MCF 10A (cell line): ENCODE measurements around the gene HOXA6. TPM values are rescaled to one million over a fixed set of nuclear protein-coding genes. Genes with fewer than 3 reads are reported as not detected.

Experiments used
- BruUV-seq: library from RNA; stranded (reverse); fragments of 400-500 nt; replicated peaks from 2 replicates; lab custom pipeline; 2021; lab: Mats Ljungman, UMichigan
- CTCF ChIA-PET: fragments of 300-600 bp; sonication (Branson Sonifier 250); formaldehyde crosslinking; extraction: SDS; loops from one replicate; lab custom pipeline; 2021; ENCODE audit warnings: antibody characterized with exemption, inconsistent platforms; lab: Yijun Ruan, JAX
- POLR2A ChIA-PET: fragments of 300-600, 350-650 bp; sonication (Branson Sonifier 250); formaldehyde crosslinking; extraction: SDS; loops from one replicate; lab custom pipeline; 2020; ENCODE audit warnings: antibody characterized with exemption, inconsistent platforms; lab: Yijun Ruan, JAX
- DNase-seq: peaks from one replicate; pipeline ENCODE4 v3.0.0-alpha.2; 2018; ENCODE audit not compliant: unreplicated experiment
- H3K27ac Mint-ChIP-seq: one replicate; pipeline ENCODE4 v1.8.0; 2022; ENCODE audit warnings: mild to moderate bottlenecking, low read depth, mixed read lengths; ENCODE audit not compliant: unreplicated experiment
- H3K27me3 Mint-ChIP-seq: one replicate; pipeline ENCODE4 v1.8.0; 2022; ENCODE audit warnings: mixed read lengths; ENCODE audit not compliant: insufficient read depth, unreplicated experiment
- H3K36me3 Mint-ChIP-seq: one replicate; pipeline ENCODE4 v1.8.0; 2022; ENCODE audit warnings: mild to moderate bottlenecking, moderate library complexity, mixed read lengths; ENCODE audit not compliant: insufficient read depth, unreplicated experiment
- H3K4me1 Mint-ChIP-seq: one replicate; pipeline ENCODE4 v1.8.0; 2022; ENCODE audit warnings: mixed read lengths; ENCODE audit not compliant: insufficient read depth, unreplicated experiment
- H3K4me3 Mint-ChIP-seq: one replicate; pipeline ENCODE4 v1.8.0; 2022; ENCODE audit warnings: mild to moderate bottlenecking, moderate library complexity, mixed read lengths; ENCODE audit not compliant: unreplicated experiment
- H3K9me3 Mint-ChIP-seq: one replicate; pipeline ENCODE4 v1.8.0; 2022; ENCODE audit warnings: mixed read lengths; ENCODE audit not compliant: unreplicated experiment
- intact Hi-C: fragments of 100-400 bp; cut with micrococcal nuclease; formaldehyde crosslinking; loops from 2 replicates; pipeline ENCODE4 v1.14.1; 2022
- total RNA-seq: library from RNA; stranded (reverse); gene quantifications from 2 replicates; pipeline ENCODE4 v1.2.3, GENCODE V29; 2022
- TF ChIP-seq, protein P1 (sequence below): fragments of 200-600 bp; IDR thresholded peaks from one replicate; pipeline ENCODE4 v1.8.0; 2022; ENCODE audit warnings: antibody characterized with exemption, mild to moderate bottlenecking; ENCODE audit not compliant: unreplicated experiment

Gene HOXA6
- total RNA-seq, 1 experiment from 2014 or later, result 0.96 TPM

DNA sequence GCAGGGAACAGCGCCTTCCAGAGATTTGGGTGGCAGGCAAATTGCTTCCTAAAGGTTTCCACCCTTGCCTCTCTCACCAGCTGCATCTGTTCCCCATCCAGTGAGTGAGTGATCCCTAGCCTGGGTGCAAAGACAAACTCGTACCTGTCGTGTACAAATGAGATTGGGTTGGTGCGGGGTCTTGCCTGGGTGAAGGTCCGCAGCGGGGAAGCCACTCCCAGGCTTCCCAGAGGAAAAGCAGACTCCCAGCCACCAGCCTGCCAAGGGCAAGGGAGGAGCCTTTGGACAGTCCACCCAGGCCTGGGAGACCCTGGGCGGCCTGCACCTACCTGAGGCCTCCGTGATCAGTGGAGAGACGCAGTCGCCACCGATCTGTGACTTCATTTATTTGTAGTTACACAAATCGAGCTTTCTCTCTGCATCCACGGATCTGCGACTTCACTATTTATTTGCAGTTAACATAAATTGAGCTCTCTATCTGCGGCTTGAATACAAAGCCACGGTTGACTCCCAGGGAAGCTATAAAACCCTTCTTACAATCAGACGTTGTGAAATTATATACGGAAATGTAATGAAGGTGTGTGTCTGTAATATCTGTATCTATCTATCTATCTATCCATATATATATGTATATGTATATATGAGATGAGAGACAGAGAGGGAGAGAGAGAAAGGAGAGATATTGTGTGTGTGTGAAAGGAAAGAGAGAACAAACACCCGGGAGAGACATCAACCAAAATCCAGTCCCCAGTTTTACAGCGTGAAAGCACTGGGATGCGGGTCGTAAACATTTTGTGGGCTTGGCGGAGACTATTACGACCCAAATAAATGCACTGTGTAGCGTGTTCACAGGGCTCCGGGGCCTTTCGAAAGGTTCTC is 11.9 kb upstream of the HOXA6 start:
- CTCF ChIA-PET, result interaction anchor here (0.6 to 3.2 kb wide), 8 partner anchors 9 to 826 kb away, joined by 3 to 21 read pairs (median 4); no protein-coding TSS in a partner anchor
- TF ChIP-seq, protein P1, sequence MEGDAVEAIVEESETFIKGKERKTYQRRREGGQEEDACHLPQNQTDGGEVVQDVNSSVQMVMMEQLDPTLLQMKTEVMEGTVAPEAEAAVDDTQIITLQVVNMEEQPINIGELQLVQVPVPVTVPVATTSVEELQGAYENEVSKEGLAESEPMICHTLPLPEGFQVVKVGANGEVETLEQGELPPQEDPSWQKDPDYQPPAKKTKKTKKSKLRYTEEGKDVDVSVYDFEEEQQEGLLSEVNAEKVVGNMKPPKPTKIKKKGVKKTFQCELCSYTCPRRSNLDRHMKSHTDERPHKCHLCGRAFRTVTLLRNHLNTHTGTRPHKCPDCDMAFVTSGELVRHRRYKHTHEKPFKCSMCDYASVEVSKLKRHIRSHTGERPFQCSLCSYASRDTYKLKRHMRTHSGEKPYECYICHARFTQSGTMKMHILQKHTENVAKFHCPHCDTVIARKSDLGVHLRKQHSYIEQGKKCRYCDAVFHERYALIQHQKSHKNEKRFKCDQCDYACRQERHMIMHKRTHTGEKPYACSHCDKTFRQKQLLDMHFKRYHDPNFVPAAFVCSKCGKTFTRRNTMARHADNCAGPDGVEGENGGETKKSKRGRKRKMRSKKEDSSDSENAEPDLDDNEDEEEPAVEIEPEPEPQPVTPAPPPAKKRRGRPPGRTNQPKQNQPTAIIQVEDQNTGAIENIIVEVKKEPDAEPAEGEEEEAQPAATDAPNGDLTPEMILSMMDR, result no peak
- Mint-ChIP-seq H3K9me3 (no peaks in the 10 kb centered on the region), H3K27ac (peak overlapping the region; percentile 43), H3K27me3 (no peaks in the 10 kb centered on the region), H3K4me1 (peaks cover 12% of the 10 kb centered on the region), H3K36me3 (peaks cover 10% of the 10 kb centered on the region), H3K4me3 (peak overlapping the region; percentile 58)
- no peak for DNase-seq
- intact Hi-C loops, result no loop called here
- no TSS peak for BruUV-seq
- POLR2A ChIA-PET, result interaction anchor here (0.9 to 1.0 kb wide), 4 partner anchors 8 to 794 kb away, joined by 3 to 5 read pairs (median 3); no protein-coding TSS in a partner anchor

DNA sequence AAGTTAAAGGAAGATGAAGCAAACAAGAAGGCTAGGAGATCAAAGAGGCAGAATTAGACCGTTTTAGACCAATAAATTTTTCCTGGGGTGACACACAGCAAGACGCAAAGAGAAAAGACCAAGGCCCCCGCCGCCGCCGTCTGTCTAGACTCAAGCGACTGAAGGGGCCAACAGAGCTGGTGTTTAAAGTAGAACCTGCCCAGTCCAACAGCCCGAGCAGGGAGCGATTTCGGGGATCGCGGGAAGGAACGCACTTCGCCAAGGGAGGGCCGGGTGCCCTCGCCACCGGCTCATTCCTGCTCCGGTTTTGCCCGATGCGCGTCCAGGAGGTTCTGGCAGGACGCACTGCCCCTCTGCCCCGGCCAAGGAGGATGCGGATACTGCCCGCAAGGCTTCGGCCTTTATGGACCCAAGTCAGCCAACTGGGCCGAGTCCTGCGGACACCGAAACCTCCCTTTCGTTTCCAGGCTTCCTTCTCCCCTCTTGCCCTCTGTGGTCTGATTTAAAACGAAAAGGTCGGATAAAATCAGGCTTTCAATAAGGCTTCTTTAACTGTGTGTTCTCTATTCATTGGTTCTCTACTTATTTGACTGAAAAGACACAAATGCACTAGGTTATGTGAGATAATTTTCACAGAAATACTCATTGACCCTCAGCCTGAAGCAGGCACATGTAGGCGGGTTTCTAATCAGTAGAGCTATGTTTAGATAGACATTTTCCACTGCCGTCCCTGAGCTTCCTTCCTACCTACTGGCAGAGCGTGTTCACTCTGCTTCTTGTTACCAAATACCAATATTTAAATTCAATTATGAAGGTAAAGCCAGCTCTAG is 11.1 kb upstream of the HOXA6 start:
- H3K4me1 Mint-ChIP-seq, result peaks cover 12% of the 10 kb centered on the region
- no peak overlapping the region for H3K27ac Mint-ChIP-seq
- H3K27me3 Mint-ChIP-seq, result no peaks in the 10 kb centered on the region
- H3K4me3 Mint-ChIP-seq, result no peak overlapping the region
- intact Hi-C loops, result no loop called here
- CTCF ChIA-PET, result interaction anchor here (0.6 to 3.2 kb wide), 7 partner anchors 8 to 825 kb away, joined by 3 to 21 read pairs (median 4); no protein-coding TSS in a partner anchor
- no peak for DNase-seq
- H3K9me3 Mint-ChIP-seq, result no peaks in the 10 kb centered on the region
- TF ChIP-seq, protein P1, result no peak
- POLR2A ChIA-PET, result interaction anchor here (0.9 to 1.0 kb wide), 3 partner anchors 9 to 793 kb away, joined by 3 to 5 read pairs (median 3); no protein-coding TSS in a partner anchor
- peaks cover 7% of the 10 kb centered on the region for H3K36me3 Mint-ChIP-seq
- BruUV-seq, result no TSS peak

DNA sequence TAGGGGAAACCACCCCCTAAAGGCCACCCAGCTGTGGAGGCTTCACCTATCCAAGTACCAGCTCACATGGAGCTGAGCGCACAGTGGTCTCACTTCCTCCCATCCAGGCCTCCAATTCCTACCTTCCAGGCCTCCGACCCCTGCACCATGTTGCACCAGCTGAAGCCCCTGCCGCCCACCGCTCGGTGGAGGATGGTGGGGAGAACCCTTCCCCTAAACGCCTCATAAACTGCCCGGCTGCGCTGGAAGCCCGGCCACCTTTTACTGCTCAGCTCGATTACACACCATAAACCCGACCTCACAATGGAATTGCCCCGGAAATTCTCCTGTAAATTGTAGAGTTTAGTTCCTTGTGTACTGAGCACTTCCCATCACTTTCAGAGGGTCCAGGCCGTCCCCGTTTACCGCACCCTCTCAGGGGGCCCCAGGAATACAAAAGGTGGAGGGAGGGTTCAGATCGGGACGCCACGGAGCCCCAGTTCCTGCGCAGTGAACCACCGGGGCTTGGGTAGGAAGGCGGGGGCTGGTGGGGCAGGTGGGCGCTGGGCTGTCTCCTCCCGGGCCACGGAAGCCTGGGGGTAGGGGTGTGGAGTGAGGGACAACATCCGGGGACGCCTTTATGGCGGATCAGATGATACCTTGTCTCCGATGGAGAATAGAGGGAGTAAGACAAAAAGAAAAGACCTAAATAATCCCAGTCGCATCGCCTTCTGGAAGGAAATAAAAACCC is 10.3 kb upstream of the HOXA6 start:
- H3K27me3 Mint-ChIP-seq, result no peaks in the 10 kb centered on the region
- peaks cover 12% of the 10 kb centered on the region for H3K4me1 Mint-ChIP-seq
- no peaks in the 10 kb centered on the region for H3K9me3 Mint-ChIP-seq
- H3K4me3 Mint-ChIP-seq, result no peak overlapping the region
- H3K36me3 Mint-ChIP-seq, result peaks cover 7% of the 10 kb centered on the region
- CTCF ChIA-PET, result interaction anchor here (2.1 to 3.2 kb wide), 2 partner anchors 477 to 789 kb away, joined by 10 to 21 read pairs; no protein-coding TSS in a partner anchor
- DNase-seq, result no peak
- POLR2A ChIA-PET, result no interaction called here
- intact Hi-C loops, result no loop called here
- BruUV-seq, result no TSS peak
- H3K27ac Mint-ChIP-seq, result no peak overlapping the region
- TF ChIP-seq, protein P1, result no peak
